PC-9 (cell line): ENCODE data around the gene PTPN2. TPM values are rescaled to one million over a fixed set of nuclear protein-coding genes. Genes with fewer than 3 reads are reported as not detected.
A peak's percentile ranks its signal among the peaks of the same experiment; 100 is the strongest.

Experiments used
- BruUV-seq: library from RNA; stranded (reverse); fragments of 400-500 nt; replicated peaks from 2 replicates; lab custom pipeline; 2021; lab: Mats Ljungman, UMichigan
- CTCF ChIA-PET: fragments of 300-600 bp; sonication (Branson Sonifier 250); formaldehyde crosslinking; loops from one replicate; lab custom pipeline; 2022; ENCODE audit warnings: antibody characterized with exemption; lab: Charles Lee
- POLR2A ChIA-PET: fragments of 300-600 bp; sonication (Branson Sonifier 250); formaldehyde crosslinking; loops from one replicate; lab custom pipeline; 2022; ENCODE audit warnings: antibody characterized with exemption; ENCODE audit not compliant: unreplicated experiment; lab: Charles Lee
- DNase-seq, 2 experiments: peaks; one replicate each; pipeline versions ENCODE4 v3.0.0 to v3.0.0-alpha.2; 2015 to 2022; ENCODE audit warnings: mixed read lengths in 1 of 2
- H2AFZ ChIP-seq: fragments of 200-600 bp; sonication (generic); 2 replicates; pipeline ENCODE4 v1.8.1; 2017; ENCODE audit warnings: antibody characterized with exemption
- H3F3A ChIP-seq: fragments of 200-600 bp; sonication (generic); 2 replicates; pipeline ENCODE4 v1.8.1; 2017; ENCODE audit warnings: antibody characterized with exemption, mild to moderate bottlenecking, low read depth; ENCODE audit not compliant: insufficient read depth
- H3K27ac ChIP-seq: fragments of 200-600 bp; sonication (generic); 2 replicates; pipeline ENCODE4 v1.6.1; 2016; ENCODE audit warnings: mixed run types
- H3K27me3 ChIP-seq: fragments of 200-600 bp; sonication (generic); 2 replicates; pipeline ENCODE4 v1.6.1; 2016; ENCODE audit warnings: low read depth, mixed run types; ENCODE audit not compliant: insufficient read depth
- H3K36me3 ChIP-seq: fragments of 200-600 bp; sonication (generic); 2 replicates; pipeline ENCODE4 v1.6.1; 2016; ENCODE audit warnings: low read depth, mixed run types
- H3K4me1 ChIP-seq: fragments of 200-600 bp; sonication (generic); replicated peaks from 2 replicates; pipeline ENCODE4 v1.6.1; 2016; ENCODE audit warnings: mixed run types; ENCODE audit not compliant: insufficient read depth
- H3K4me2 ChIP-seq: fragments of 200-600 bp; sonication (generic); 2 replicates; pipeline ENCODE4 v1.6.1; 2017; ENCODE audit warnings: mixed run types
- H3K4me3 ChIP-seq: fragments of 200-600 bp; sonication (generic); 2 replicates; pipeline ENCODE4 v1.6.1; 2016; ENCODE audit warnings: mixed run types
- H3K79me2 ChIP-seq: fragments of 200-600 bp; sonication (generic); 2 replicates; pipeline ENCODE4 v1.6.1; 2017; ENCODE audit warnings: low read depth, mixed run types
- H3K9me2 ChIP-seq: fragments of 200-600 bp; sonication (generic); 2 replicates; pipeline ENCODE4 v1.8.1; 2017; ENCODE audit warnings: mild to moderate bottlenecking; ENCODE audit not compliant: insufficient read depth
- H3K9me3 ChIP-seq: fragments of 200-600 bp; sonication (generic); 2 replicates; pipeline ENCODE4 v1.8.1; 2016; ENCODE audit warnings: low read depth; ENCODE audit not compliant: insufficient read depth
- H4K20me1 ChIP-seq: fragments of 200-600 bp; sonication (generic); 2 replicates; pipeline ENCODE4 v1.8.1; 2017; ENCODE audit not compliant: insufficient read depth
- EZH2 ChIP-seq: fragments of 200-600 bp; sonication (generic); IDR thresholded peaks from 2 replicates; pipeline ENCODE4 v1.8.0; 2017; ENCODE audit warnings: antibody characterized with exemption, low read depth
- intact Hi-C: fragments of 100-400 bp; cut with micrococcal nuclease; formaldehyde crosslinking; loops from one replicate; pipeline ENCODE4 v1.10.0; 2022; ENCODE audit not compliant: unreplicated experiment
- total RNA-seq: library from RNA; stranded (reverse); gene quantifications from 2 replicates; pipeline ENCODE4 v1.2.3, GENCODE V29; 2021
- TF ChIP-seq, protein P1 (sequence below): fragments of 200-600 bp; sonication (generic); conservative IDR thresholded peaks from 2 replicates; pipeline ENCODE4 v1.6.1; 2017; ENCODE audit warnings: mixed run types, antibody characterized with exemption, mild to moderate bottlenecking, moderate library complexity

PTPN2 gene
- total RNA-seq, 1 experiment from 2014 or later = 78.1 TPM

DNA sequence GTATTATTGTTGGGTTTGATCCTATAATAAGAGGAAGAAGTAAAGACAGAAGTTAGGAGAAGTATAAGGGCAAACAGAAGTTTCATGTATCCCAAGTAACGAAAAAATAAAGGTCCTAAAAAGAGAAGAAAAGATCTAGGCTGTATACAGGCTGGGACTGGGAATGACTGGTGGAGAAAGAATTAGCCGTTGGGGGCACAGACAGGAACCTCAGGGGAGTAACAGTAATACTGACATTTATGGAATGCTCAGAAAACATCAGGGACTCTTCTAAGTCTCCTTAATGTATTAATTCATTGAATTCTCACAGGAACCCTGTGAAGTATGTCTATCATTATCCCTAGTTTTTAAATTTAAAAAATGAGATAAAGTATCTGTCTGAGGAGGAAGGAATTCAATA lies 67.6 kb downstream of the PTPN2 start:
- Histone ChIP-seq H3F3A (peaks cover 25% of the 10 kb centered on the region), H3K4me2 (no peak overlapping the region), H3K4me1 (peaks cover 11% of the 10 kb centered on the region), H3K27me3 (no peaks in the 10 kb centered on the region), H3K27ac (no peak overlapping the region), H3K36me3 (peaks cover 44% of the 10 kb centered on the region), H3K79me2 (0 out of 2 replicates have a peak, but pooled peaks cover 7% of the 10 kb centered on the region), H3K4me3 (no peak overlapping the region), H3K9me3 (no peaks in the 10 kb centered on the region), H2AFZ (no peak overlapping the region), H3K9me2 (no peaks in the 10 kb centered on the region), H4K20me1 (peaks cover 3% of the 10 kb centered on the region; the same call in 1 of the 2 replicates)
- intact Hi-C loops = no loop called here
- ChIA-PET POLR2A (no interaction called here), CTCF (no interaction called here)
- DNase-seq = no peak
- TF ChIP-seq EZH2 = no peak
- BruUV-seq = no TSS peak

DNA sequence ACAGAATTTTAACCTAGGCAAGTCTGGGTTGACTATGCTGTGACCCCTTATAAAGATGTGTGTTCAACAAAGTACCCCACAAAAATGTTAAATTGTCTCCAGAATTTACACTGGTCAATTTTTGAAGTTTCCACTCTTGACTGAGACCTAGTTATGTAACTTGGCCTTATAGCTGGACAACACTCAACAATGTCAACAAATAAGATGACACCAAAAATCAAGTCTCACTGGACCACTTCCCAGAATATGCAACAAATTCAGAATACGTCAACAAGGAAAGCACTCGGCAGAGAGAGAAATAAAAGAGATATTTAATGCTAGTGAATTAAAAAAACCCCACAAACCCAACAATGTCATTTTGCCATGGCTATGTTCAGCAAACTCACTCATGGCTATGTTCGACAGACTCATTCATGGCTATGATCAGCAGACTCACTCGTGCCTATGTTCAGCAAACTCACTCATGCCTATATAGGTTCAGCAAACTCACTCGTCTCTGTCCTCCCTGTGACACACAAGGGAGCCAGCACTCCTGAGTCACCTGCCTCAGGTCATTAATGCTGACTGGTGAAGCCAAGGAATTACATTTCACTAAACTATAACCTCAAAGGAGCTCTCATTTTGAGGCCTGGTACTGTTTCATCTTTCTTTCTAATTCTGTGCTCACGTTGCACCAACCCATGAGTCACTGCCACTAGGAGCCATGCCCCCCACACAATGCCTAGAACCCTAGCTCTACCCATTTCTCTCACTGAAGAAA lies 72.7 kb downstream of the PTPN2 start:
- Histone ChIP-seq H3K4me2 (no peak overlapping the region), H3K27ac (peak overlapping the region; percentile 57), H3K4me1 (peaks cover 15% of the 10 kb centered on the region), H3K79me2 (peaks cover 8% of the 10 kb centered on the region; the same call in 1 of the 2 replicates), H3K9me3 (no peaks in the 10 kb centered on the region), H4K20me1 (no peaks in the 10 kb centered on the region), H3K9me2 (no peaks in the 10 kb centered on the region), H3K27me3 (no peaks in the 10 kb centered on the region), H2AFZ (no peak overlapping the region), H3K4me3 (no peak overlapping the region), H3K36me3 (peaks cover 43% of the 10 kb centered on the region), H3F3A (peaks cover 22% of the 10 kb centered on the region)
- DNase-seq = peak; percentile 4 to 63
- no peak for TF ChIP-seq EZH2
- TF ChIP-seq, protein P1, sequence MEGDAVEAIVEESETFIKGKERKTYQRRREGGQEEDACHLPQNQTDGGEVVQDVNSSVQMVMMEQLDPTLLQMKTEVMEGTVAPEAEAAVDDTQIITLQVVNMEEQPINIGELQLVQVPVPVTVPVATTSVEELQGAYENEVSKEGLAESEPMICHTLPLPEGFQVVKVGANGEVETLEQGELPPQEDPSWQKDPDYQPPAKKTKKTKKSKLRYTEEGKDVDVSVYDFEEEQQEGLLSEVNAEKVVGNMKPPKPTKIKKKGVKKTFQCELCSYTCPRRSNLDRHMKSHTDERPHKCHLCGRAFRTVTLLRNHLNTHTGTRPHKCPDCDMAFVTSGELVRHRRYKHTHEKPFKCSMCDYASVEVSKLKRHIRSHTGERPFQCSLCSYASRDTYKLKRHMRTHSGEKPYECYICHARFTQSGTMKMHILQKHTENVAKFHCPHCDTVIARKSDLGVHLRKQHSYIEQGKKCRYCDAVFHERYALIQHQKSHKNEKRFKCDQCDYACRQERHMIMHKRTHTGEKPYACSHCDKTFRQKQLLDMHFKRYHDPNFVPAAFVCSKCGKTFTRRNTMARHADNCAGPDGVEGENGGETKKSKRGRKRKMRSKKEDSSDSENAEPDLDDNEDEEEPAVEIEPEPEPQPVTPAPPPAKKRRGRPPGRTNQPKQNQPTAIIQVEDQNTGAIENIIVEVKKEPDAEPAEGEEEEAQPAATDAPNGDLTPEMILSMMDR = no peak
- intact Hi-C loops = no loop called here
- no TSS peak for BruUV-seq
- POLR2A ChIA-PET = no interaction called here
- CTCF ChIA-PET = no interaction called here

DNA sequence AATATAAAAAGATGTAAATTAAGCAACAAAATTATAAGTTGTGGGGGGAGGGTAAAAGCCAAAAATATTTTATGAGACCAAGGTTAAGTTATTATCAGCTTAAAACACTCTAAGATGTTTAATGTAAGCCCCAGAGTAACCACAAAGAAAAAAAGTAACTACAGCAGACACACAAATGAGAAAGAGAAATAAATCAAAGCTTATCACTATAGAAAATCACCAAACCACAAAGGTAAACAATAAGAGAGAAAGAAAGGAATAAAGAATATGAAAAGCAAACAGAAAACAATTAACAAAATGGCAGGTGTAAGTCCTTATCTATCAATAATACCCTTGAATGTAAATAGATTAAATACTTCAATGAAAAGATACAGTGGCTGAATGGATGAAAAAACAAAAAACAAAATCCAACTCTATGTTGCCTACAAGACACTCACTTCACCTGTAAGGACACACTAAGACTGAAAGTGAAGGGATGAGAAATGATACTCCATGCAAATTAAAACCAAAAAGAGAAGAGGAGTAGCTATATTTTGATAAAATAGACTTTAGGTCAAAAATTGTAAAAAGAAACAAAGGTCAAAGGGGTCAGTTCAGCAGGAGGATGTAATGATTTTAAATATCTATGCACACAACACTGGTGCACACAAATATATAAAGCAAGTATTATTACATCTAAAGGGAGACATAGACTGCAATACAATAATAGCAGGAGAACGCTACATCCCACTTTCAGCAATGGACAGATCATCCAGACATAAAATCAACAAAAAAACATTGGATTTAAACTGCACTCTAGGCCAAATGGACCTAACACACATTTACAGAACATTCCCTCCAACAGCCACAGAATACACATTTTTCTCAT lies 80.7 kb downstream of the PTPN2 start:
- BruUV-seq = no TSS peak
- Histone ChIP-seq H3K36me3 (peaks cover 18% of the 10 kb centered on the region), H3K9me3 (no peaks in the 10 kb centered on the region), H3K79me2 (peaks cover 34% of the 10 kb centered on the region), H3K27me3 (no peaks in the 10 kb centered on the region), H3F3A (peaks cover 8% of the 10 kb centered on the region; the same call in 1 of the 2 replicates), H3K4me1 (no peaks in the 10 kb centered on the region), H3K9me2 (no peaks in the 10 kb centered on the region; the same call in 1 of the 2 replicates), H4K20me1 (no peaks in the 10 kb centered on the region; the same call in 1 of the 2 replicates), H3K4me2 (no peak overlapping the region), H3K27ac (no peak overlapping the region), H2AFZ (no peak overlapping the region), H3K4me3 (no peak overlapping the region)
- TF ChIP-seq EZH2 = no peak
- TF ChIP-seq, protein P1 = no peak
- peak in 1 of 2 experiments; percentile 43 for DNase-seq
- intact Hi-C loops = no loop called here
- ChIA-PET CTCF (interaction anchor here (0.6 kb wide), 1 partner anchor 49 kb away, joined by 3 read pairs; no protein-coding TSS in a partner anchor), POLR2A (interaction anchor here (0.6 kb wide), 1 partner anchor 856 kb away, joined by 3 read pairs; no protein-coding TSS in a partner anchor)
